ENCODE measurements around the gene EYS. TPM values are rescaled to one million over a fixed set of nuclear protein-coding genes. Genes with fewer than 3 reads are reported as not detected.
"Not testable (repeated sequence)": the region's sequence is repeated elsewhere in the genome, so short reads cannot be mapped to it uniquely, and the experiment has no call there.

The EYS gene
- total RNA-seq, 1 donor from 2014 or later = 17.3 TPM

DNA sequence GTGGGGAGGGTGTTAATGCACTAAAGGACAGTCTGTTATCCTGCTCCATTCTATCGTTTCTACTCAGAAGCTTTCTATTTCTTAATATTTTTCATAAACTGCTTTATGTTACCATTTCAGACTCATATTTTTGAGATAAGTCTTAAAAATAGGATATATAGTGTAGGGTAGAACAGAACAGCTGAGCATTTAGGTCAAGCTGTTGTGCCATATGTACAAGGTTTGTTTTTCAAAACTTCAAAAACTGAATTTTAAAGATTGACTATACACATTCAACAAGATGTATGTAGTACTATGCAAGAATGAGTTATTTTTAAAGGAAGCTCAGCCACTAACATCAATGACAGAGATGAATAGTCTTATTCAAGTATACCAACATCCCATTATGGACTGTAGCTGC lies 1634.3 kb downstream of the EYS start:
- no peak for DNase-seq (ENCODE audit: low spot score)

DNA sequence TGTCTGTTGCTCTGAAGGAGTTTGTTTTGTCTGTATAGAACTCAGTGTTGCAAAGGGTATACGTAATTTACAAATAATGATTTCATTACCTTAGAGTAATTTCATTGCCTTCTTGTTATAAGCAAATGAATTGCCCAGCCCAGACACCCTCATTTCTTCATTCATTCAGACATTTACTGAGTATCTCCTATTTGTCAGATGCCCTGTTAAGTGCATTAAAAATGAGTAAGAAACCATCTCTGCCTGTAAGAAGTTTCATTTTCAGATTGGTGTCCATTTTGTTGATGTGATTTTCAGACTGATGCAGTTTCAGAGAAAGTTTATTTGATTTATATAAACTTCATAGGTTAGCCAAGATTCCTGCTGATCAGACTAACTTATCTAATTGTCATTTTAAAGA lies 1642.1 kb downstream of the EYS start:
- DNase-seq (ENCODE audit: low spot score) = no peak

DNA sequence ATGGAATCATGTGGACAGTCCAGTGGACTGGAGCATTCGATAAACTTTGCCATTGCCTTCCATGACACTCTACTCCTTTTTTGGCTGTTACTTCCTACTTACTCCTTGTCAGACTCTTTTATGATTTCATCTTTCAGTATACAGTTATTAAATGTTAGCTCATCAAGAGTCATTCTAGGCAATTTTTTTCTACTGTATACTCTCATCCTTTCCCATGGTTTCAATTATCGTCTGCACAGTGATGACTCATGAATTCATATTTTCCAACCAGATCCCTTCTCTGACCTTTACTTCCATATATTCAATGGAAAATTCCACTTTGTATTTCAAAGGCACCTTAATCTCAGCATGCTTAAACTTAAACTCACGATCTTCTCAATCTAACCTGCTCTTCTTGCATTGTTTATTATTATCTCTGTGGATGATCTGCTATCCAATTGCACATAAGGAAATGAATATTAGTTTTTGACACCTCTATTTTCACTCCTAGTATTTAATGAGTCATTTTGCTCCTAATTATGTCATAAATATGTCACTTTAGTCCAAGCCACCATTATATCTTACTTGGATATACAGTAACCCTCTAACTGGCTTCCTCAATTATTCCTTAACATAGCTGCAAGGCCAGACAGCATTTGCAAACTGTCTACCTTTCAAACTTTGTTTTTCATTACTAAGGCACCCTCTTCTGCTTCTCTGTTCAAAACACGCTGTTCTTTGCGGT lies 1643.9 kb downstream of the EYS start:
- DNase-seq (ENCODE audit: low spot score) = no peak

DNA sequence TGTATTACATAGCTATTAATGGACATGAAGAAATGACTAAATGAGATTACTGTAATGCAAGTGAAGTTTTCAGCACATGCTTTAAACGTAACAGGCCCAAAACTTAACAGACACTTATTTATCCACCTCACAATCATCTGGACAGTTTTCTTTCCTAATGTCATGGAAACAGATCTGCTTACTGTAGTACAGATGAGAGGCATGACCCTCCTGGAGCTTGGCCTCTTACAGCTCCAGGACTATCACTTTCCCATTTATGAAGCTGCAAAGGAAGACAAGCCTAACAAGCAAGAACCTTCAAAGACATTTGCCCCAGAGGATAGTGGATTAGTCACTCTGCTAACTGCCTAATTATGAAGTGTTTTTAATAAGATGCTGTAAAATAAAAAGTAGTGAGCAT lies 1652.2 kb downstream of the EYS start:
- peak; percentile 54 for DNase-seq (ENCODE audit: low spot score)

DNA sequence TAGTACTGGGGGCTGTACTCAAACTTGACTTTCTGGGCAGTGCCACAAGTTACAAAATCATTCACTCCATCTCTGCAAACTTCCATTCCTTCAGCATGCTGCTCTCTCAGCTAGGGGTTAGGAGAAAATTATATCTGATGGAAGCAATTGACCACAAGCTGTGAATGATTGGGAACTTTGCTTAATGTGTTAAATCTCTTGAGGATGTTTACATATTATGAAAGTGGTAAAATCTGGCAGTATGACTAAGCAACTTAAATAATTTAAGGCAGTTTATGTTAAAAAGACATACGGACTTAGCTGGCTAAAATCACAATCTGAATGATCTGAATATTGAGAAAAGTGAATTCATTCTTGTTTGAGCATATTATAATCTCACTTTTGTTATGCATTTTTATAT lies 1656.4 kb downstream of the EYS start:
- DNase-seq (ENCODE audit: low spot score) = no peak

DNA sequence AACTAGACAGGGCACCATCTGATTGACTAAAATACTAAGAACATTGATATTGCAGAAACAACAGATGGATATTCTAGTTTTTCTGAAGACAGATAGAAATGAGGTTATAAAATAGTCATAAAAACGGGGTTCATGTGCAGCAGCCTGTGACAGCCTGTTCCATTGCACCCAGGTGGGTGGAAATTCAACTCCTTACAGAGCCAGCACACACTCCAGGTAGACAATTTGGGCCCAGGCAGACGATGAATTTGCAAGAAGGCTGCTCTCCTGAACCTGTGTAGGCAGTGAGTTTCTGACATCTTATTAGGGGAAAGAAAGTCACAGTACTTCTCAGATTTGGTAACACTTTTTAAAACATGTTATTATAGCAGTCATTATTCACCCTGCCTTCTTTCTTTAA lies 1657.3 kb downstream of the EYS start:
- no peak for DNase-seq (ENCODE audit: low spot score)

DNA sequence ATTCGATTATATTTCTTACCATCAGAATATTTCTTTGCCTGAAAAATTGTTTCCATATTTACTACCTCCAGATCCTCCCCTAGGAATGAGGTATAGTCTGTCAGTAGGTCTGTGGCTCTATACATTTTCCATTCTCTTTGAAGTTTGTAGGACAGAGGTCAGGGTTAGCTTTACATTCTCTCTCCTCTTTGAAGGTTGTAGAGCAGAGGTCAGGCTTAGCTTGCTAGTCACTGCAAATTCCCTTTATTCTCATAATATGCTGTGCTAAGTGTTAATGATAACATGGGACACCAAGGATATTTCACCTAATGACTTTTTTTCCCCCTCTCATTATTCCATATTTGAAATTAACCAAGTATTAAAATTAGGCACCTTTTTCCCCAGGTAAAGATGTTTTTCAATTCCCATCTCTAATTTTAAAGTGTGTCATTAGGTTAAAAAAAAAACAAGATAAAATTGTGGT lies 1660.2 kb downstream of the EYS start:
- DNase-seq (ENCODE audit: low spot score) = no peak

DNA sequence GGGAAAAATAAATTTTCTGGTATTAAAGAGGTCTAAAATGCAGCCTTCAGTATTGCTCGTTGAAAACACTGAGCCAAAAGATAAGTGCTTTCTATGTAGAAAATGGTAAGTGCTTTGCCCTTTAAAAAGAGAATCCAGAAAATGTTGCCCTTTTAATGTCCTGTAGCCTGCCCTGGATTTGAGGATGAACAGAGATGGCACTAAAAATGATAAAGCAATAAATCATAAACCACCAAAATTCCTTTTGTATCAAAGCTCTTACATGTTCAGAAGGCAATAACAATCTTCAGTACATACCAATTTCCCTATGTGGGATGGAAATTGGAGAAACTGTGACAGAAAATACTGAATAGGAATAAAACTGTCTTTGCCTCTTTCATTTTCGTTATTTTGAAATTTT lies 1665.7 kb downstream of the EYS start:
- peak; percentile 45 for DNase-seq (ENCODE audit: low spot score)

DNA sequence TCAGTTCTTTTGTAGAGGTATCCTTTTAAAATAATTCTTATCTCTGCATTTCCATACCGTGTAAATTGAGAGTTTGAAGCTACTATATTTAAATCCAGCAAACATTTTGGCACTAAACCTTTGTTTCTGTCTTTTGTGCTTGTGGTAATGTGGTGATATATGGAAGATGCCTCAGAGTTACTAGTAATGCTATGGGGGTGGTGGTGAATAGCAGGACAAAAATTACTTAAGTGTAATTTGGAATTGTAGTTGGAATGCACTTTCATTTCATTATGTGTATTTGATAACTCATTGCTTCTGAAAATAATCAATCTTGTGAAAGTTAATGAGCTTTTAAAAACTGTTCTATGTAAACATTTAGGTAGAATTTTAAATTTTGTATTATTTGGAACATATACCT lies 1666.9 kb downstream of the EYS start:
- no peak for DNase-seq (ENCODE audit: low spot score)

DNA sequence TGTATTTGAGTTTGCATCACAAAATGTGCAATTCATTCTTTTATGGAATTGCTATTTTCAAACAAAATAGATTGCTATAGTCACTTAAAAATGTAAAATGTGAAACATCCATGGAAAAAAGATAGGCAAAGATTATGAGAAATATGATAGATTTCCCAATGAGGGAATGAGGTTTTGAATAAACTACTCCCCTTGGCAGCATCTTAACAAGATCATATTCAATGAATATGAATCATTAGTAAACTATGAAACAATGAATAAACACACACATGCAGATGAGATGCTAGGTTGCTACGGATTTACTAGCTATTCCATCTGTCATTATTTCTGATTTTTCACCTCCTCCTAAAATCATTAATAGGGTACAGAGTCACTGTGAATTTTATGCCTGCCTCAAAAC lies 1669.6 kb downstream of the EYS start:
- no peak for DNase-seq (ENCODE audit: low spot score)

DNA sequence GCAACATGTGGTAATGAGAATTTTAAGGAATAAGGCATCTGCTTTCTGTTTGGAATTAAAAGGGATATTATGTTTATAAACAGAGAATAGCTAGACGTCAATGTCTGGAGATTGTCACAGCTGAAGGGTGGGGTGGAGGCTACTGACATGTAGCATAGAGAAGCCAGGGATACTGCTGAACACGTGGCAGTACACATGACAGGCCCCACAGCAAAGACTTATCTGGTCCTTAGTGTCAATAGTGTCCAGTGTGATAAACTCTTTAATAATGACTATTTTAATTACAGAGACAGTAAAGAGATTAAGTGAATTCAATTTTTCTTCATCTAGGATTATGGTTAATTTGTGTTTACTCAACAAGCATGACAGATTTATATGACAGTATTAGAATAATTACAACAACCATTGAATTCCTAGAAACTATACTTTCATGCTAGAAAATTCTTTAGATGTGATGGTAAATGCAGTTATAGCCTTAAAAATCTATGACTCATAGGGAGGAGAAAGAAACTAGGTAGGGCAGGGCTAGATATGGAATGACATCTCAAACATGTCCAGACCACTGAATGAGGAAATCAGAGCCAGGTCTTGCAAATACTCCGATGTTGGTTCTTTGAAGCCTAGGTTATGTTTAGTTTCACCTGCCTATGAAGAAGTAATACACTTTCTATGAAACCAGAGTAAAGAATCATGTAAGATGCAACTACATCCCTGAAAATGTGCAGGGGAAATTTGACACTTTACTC lies 1671.9 kb downstream of the EYS start:
- peak; percentile 78 for DNase-seq (ENCODE audit: low spot score)

DNA sequence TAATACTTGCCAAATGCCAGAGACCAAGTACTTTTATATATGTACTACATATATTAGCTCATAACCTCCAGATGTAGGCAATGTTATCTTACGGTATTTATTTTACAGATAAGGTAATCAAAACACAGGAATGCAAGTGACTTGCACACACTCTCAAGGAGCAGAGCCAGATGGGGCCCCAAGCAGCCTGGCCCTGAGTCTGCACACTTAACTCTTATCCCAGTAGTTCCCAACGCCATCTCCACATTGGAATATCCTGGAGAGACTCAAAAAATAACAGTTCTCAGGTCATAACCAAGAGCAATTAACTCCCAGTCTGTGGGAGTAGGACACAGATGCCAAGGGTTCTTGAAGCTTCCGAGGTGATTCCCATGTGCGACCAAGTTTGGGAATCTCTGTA lies 1672.7 kb downstream of the EYS start:
- peak; percentile 58 for DNase-seq (ENCODE audit: low spot score)

DNA sequence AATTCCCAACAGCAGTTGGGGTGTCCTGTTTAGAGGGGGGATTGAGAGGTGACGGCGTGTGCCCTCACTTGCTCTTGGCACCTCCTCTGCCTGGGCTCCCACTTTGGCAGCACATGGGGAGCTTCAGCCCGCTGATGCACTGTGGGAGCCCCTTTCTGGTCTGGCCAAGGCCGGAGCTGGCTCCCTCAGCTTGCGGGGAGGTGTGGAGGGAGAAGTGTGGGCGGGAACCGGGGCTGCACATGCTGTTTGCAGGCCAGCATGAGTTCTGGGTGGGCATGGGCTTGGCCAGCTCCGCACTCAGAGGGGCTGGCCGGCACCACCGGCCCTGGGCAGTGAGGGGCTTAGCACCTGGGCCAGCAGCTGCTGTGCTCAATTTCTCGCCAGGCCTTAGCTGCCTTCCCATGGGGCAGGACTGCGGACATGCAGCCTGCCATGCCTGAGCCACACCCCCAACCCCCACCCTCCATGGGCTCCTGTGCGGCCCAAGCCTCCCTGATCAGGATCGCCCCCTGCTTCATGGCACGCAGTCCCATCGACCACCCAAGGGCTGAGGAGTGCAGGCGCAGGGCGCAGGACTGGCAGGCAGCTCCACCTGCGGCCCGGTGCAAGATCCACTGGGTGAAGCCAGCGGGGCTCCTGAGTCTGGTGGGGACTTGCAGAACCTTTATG lies 1675.9 kb downstream of the EYS start:
- not testable (repeated sequence) for DNase-seq (ENCODE audit: low spot score)

DNA sequence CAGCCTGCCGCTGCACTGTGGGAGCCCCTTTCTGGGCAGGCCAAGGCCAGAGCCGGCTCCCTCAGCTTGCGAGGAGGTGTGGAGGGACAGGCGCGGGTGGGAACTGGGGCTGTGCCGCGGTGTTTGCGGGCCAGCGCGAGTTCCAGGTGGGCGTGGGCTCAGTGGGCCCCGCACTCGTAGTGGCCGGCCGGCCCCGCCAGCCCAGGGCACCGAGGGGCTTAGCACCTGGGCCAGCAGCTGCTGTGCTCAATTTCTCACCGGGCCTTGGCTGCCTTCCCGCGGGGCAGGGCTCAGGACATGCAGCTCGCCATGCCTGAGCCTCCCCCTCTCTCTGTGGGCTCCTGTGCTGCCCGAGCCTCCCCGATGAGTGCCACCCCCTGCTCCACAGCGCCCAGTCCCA lies 1683.3 kb downstream of the EYS start:
- DNase-seq (ENCODE audit: low spot score) = no peak

DNA sequence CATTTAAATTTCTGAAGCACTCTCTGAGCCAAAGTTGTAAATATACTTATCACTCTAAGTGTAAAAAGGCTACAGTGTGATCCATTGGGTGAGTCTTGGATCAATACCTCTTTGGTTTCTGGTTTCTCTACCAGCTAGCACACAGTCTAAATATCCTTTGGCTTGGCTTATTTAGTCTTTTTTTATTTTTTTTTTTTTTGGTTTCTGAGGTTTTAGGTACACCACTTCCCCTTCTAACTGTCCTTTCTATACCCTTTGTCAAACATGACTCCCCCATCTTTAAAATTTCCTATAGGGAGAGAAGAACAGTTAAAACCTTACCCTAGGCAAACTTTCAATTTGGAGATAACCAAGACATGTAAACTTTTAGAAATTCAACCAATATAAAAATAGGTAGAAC lies 1692.4 kb downstream of the EYS start:
- DNase-seq (ENCODE audit: low spot score) = no peak

DNA sequence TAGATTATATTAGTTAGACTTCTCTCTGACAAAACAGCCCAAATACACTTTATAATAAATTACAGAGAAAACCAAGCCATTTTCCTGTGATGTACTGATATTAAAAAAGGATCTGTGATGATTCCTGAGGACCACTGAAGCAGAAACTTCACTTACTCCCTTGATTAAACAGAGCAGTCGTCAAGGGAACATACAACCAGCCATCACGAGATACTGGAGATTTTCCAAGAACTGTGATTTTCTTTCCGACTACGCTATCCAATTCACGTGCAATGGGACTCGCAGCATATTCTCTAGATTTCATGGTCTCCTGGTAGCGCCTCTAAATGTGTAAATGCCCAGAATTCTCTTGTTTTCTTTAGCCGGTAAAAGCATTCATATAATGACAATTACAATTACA lies 1694.0 kb downstream of the EYS start:
- peak; percentile 12 for DNase-seq (ENCODE audit: low spot score)

DNA sequence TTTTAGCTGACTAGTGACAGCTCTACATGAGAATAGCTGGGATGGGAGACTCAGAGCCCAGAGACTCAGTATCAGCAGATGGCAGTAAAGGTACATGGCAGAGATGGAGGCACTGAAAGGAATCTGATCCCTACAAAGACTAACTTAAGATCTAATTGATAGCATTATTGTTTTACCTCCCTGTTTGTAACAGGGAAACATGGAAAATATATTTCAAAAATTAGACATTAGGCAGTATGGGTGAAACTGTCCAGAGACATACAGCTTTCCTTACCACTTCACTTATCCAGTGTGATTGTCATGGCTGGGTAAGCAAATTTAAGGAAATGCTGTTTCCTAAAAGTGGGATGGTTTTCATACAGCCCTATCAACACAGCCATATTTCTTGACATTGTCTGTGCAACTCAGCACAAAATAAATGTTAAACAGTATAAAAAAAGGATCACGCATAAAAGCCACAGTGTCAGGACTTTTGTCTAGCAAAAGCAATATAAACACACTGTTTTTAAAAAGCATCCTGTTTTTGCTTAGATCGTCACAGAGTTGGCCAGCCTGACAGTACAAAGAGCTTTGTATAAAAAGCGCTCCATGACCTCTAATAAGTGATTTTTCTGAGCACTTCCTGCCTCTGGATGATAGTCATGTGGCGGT lies 1694.5 kb downstream of the EYS start:
- peak; percentile 86 for DNase-seq (ENCODE audit: low spot score)

DNA sequence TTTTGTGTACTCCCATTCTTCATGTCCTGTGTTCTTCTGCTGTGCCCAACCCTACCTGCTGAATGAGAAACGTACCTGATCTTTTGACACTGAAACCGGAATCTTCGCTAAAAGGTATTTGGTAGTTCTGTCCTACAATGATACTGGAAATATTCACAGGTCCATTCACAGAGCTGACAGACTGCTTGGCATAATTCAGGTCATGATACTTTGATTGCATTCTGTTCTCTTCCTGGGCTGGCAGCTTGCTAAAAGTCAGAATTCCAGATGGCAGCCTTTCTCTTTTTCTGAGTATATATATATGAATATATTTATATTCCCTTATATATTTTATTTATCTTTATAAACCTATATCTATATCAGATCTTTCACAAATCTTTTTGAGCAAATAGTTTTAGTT lies 1696.4 kb downstream of the EYS start:
- no peak for DNase-seq (ENCODE audit: low spot score)

DNA sequence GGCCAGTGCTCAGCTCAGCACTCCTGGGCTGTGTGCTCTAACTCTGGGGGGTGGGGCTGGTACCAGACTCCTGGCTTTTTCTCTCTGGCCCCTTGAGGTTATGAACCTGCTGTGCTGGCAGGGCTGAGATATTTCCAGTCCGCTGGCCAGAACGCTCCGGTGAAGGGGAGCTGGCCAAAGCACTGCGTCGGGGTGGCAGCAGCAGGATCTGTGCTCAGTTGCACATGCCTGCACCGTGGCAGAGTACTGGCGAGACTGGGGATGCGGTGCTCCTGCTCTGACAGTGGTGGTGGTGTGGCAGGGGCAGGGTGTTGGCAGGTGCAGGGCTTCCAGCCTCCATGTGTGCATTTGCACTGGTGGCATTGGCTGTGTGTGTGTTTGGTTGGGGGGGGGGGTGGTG lies 1697.0 kb downstream of the EYS start:
- no peak for DNase-seq (ENCODE audit: low spot score)

DNA sequence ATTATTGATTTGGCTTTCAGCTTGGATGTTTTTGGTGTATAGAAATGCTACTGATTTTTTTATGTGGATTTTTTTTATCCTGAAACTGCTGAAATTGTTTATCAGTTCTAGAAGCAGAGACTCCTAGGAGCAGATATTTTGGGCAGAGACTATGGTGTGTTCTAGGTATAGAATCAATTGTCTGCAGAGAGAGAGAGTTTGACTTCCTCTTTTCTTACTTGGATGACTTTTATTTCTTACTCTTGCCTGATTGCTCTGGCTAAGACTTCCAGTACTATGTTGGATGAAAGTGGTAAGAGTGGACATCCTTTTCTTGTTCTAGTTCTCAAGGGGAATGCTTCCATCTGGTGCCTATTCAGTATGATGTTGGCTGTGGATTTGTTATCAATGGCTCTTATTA lies 1700.8 kb downstream of the EYS start:
- no peak for DNase-seq (ENCODE audit: low spot score)

DNA sequence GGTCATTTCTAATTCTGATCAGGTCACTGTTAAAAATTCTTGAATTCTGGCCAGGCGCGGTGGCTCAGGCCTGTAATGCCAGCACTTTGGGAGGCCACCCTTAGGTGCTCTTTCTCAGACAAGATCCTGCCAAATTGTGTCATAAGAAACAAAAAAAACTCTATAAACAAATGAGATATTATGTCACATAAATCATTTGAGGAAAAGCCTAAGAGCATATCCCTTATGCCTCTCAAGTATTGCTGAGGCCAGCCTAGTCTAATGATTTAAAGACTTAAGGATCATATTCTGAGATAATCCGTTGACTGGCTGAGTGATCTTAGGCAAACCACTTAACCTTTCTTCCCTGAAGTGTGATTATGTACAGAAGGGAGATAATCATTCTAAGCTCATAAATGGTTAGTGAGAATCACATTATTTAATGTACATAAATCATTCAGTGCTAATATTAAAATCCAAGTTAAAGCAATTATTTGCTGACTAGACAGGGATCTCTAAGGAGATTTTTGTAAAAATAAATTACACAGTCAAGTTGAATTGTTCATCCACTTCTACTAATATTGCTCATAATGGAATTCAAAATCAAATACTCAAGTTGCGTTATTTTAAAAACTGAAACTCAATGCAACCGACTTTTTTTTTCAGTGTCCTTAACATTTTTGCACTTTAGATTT lies 1706.1 kb downstream of the EYS start:
- DNase-seq (ENCODE audit: low spot score) = peak; percentile 24

DNA sequence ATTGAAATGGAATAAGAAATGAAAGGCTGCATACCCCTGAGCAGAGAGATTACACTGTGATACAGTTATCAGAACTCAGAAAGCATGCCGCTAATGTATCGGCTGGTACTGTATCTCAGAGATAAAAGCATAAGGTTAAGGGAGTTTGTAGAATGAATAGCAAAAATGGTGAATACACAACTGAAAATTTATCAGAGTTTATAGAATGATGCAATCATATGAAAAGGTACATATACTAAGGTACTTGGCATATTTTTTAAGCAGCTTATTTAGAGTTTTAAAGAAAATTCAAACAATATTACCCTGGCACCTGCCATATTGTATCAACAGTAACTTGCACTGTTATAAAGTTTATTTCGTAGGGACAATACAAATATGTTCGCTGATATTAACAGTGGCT lies 1707.4 kb downstream of the EYS start:
- DNase-seq (ENCODE audit: low spot score) = no peak
